OCI-LY7 (cell line): ENCODE results near the gene ZNF213.

Source experiments
- EZH2phosphoT487 ChIP-seq: fragments of 200-600 bp; sonication (generic); IDR thresholded peaks from 2 replicates; pipeline ENCODE4 v1.6.1; 2018; ENCODE audit warnings: low read depth, borderline replicate concordance, mild to moderate bottlenecking, mixed run types, antibody characterized with exemption, low read length, moderate library complexity, mixed read lengths
- TF ChIP-seq, protein P1 (sequence below): fragments of 200-600 bp; sonication (generic); conservative IDR thresholded peaks from 2 replicates; pipeline ENCODE4 v1.5.1; 2014; ENCODE audit warnings: mild to moderate bottlenecking, antibody characterized with exemption, low read length, moderate library complexity, mixed read lengths

- TF ChIP-seq, protein P1, sequence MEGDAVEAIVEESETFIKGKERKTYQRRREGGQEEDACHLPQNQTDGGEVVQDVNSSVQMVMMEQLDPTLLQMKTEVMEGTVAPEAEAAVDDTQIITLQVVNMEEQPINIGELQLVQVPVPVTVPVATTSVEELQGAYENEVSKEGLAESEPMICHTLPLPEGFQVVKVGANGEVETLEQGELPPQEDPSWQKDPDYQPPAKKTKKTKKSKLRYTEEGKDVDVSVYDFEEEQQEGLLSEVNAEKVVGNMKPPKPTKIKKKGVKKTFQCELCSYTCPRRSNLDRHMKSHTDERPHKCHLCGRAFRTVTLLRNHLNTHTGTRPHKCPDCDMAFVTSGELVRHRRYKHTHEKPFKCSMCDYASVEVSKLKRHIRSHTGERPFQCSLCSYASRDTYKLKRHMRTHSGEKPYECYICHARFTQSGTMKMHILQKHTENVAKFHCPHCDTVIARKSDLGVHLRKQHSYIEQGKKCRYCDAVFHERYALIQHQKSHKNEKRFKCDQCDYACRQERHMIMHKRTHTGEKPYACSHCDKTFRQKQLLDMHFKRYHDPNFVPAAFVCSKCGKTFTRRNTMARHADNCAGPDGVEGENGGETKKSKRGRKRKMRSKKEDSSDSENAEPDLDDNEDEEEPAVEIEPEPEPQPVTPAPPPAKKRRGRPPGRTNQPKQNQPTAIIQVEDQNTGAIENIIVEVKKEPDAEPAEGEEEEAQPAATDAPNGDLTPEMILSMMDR: no peak
- TF ChIP-seq EZH2phosphoT487: no peak
Measured at GRCh38 chr16:3120435-3120834, 14.4 kb upstream of the ZNF213 start.
